ENCODE measurements around the gene ME3. TPM values are rescaled to one million over a fixed set of nuclear protein-coding genes. Genes with fewer than 3 reads are reported as not detected.

ME3 gene
- polyA plus RNA-seq, 2 of the 4 experiments (the other 2 are of a cell fraction): 19.7 to 22.3 TPM

DNA sequence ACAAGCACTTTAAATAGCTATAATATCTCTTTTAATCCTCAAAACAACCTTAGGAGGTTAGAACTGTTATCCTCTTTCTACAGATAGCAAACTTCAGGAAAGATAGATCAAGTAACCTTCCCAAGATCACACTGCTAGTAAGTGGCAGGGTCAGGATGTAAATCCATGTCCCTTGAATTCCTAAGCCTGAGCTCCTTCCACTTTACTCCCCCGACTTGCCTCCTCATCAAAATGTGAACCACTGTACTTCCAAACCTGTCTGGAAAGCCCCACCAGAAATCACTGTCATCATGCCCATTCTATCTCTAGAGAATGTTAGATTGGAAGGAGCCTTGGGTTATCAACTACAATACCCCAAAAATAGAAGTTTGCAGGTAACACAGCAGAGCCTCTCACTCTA, 33.7 kb downstream of the ME3 start:
- H3K4me1 ChIP-seq: peaks cover 34% of the 10 kb centered on the region
- ATAC-seq (peak in 1 of 2 experiments; percentile 53; a peak in 2 of 6 replicates), DNase-seq (ENCODE audit: low read depth in 1 of 2, low spot score in 1 of 2) (no peak), FAIRE-seq (peak; percentile 13)
- POLR2A ChIA-PET: no interaction called here
- peak overlapping the region; percentile 32; the same call in 2 of the 3 replicates for H3K4me2 ChIP-seq
- CTCF ChIA-PET: interaction anchor here (0.8 to 1.4 kb wide), 5 partner anchors 19 to 182 kb away, joined by 3 to 4 read pairs (median 3); no protein-coding TSS in a partner anchor
- WGBS (ENCODE audit: missing lambda C conversion rate): 64% methylated on average over 1 of the region's 1 CpG
- no peaks in the 10 kb centered on the region for H3K9me3 ChIP-seq
- peak overlapping the region in 1 of 2 experiments; percentile 56; a peak in 3 of 6 replicates for H3K27ac ChIP-seq
- TF ChIP-seq FOSL2 (IDR thresholded peaks at IDR 0.05) (no peak), FOSL2 (CRISPR knock-in tag; IDR thresholded peaks at IDR 0.05) (no peak), ZSCAN20 (CRISPR knock-in tag; IDR thresholded peaks at IDR 0.05) (no peak), EHF (CRISPR knock-in tag; IDR thresholded peaks at IDR 0.05) (no peak), RAD21 (conservative IDR thresholded peaks at IDR 0.05 in 1 of 2, IDR thresholded peaks at IDR 0.05 in 1 of 2) (no peak), KDM5A (IDR thresholded peaks at IDR 0.05) (no peak), RCOR1 (IDR thresholded peaks at IDR 0.05; ENCODE audit: low read depth, low read length) (no peak)
- TF ChIP-seq, protein P1, sequence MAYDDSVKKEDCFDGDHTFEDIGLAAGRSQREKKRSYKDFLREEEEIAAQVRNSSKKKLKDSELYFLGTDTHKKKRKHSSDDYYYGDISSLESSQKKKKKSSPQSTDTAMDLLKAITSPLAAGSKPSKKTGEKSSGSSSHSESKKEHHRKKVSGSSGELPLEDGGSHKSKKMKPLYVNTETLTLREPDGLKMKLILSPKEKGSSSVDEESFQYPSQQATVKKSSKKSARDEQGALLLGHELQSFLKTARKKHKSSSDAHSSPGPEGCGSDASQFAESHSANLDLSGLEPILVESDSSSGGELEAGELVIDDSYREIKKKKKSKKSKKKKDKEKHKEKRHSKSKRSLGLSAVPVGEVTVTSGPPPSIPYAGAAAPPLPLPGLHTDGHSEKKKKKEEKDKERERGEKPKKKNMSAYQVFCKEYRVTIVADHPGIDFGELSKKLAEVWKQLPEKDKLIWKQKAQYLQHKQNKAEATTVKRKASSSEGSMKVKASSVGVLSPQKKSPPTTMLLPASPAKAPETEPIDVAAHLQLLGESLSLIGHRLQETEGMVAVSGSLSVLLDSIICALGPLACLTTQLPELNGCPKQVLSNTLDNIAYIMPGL (CRISPR knock-in tag; IDR thresholded peaks at IDR 0.05; ENCODE audit: borderline replicate concordance): no peak
- TF ChIP-seq, protein P2, sequence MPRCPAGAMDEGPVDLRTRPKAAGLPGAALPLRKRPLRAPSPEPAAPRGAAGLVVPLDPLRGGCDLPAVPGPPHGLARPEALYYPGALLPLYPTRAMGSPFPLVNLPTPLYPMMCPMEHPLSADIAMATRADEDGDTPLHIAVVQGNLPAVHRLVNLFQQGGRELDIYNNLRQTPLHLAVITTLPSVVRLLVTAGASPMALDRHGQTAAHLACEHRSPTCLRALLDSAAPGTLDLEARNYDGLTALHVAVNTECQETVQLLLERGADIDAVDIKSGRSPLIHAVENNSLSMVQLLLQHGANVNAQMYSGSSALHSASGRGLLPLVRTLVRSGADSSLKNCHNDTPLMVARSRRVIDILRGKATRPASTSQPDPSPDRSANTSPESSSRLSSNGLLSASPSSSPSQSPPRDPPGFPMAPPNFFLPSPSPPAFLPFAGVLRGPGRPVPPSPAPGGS (IDR thresholded peaks at IDR 0.05): no peak
- TF ChIP-seq, protein P3, sequence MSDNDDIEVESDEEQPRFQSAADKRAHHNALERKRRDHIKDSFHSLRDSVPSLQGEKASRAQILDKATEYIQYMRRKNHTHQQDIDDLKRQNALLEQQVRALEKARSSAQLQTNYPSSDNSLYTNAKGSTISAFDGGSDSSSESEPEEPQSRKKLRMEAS (IDR thresholded peaks at IDR 0.05): no peak
- no peak overlapping the region for H3K4me3 ChIP-seq

DNA sequence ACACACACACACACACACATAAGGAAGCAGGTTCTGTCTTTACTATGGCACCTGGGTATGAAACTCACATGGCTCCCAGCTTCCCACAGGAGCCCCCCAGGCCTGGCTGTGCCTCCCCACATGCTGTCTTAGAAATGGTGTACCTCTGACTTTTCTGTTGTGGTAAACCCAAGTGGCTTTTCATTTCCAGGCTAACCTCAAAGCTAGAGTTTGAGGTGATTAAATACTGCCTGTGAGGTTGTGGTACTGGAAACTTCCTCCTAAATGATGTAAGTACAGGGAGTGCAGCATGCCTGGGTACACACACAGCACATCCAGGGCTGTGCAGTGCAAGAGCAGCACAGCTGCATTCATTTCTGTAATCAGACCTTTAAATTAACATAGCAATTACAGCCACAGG, 34.4 kb downstream of the ME3 start:
- Histone ChIP-seq H3K4me3 (no peak overlapping the region), H3K4me1 (peaks cover 40% of the 10 kb centered on the region), H3K27ac (peak overlapping the region in 1 of 2 experiments; percentile 65; a peak in 3 of 6 replicates), H3K9me3 (no peaks in the 10 kb centered on the region), H3K4me2 (no peak overlapping the region)
- POLR2A ChIA-PET: no interaction called here
- FAIRE-seq (no peak), ATAC-seq (no peak), DNase-seq (ENCODE audit: low read depth in 1 of 2, low spot score in 1 of 2) (no peak)
- CTCF ChIA-PET: interaction anchor here (0.8 to 1.4 kb wide), 4 partner anchors 20 to 181 kb away, joined by 3 to 4 read pairs (median 3); no protein-coding TSS in a partner anchor
- TF ChIP-seq, protein P1 (CRISPR knock-in tag; IDR thresholded peaks at IDR 0.05; ENCODE audit: borderline replicate concordance): no peak
- TF ChIP-seq HDAC2 (IDR thresholded peaks at IDR 0.05): no peak

DNA sequence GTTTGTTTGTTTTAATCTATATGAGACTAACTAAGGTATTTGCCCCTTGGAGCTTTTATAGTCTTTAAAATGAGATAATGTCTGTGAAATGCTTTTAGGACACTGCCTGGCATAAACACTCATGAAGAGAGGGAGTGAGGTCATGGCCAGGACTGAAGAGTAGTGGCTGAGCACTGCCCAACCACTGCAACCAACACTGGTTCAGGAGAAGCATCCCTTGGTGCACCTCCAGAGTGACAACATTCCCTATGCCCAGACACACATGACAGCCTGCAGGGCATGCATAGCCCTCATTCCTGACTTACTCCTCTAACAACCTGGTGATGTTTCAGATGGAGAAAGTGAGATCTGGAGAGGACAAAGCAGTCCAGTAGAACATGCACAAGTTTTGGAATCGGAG, 36.1 kb downstream of the ME3 start:
- peaks cover 49% of the 10 kb centered on the region for H3K4me1 ChIP-seq
- peak overlapping the region in 1 of 2 experiments; percentile 61; a peak in 2 of 6 replicates for H3K27ac ChIP-seq
- ChIA-PET CTCF (no interaction called here), POLR2A (no interaction called here)
- no peaks in the 10 kb centered on the region for H3K9me3 ChIP-seq
- FAIRE-seq (no peak), DNase-seq (ENCODE audit: low read depth in 1 of 2, low spot score in 1 of 2) (peak in 1 of 2 experiments; percentile 36), ATAC-seq (no peak)
- 92% methylated on average over 1 of the region's 1 CpG for WGBS (ENCODE audit: missing lambda C conversion rate)
- peak overlapping the region; percentile 7; the same call in 1 of the 3 replicates for H3K4me2 ChIP-seq
- no peak overlapping the region for H3K4me3 ChIP-seq
- TF ChIP-seq, protein P4, sequence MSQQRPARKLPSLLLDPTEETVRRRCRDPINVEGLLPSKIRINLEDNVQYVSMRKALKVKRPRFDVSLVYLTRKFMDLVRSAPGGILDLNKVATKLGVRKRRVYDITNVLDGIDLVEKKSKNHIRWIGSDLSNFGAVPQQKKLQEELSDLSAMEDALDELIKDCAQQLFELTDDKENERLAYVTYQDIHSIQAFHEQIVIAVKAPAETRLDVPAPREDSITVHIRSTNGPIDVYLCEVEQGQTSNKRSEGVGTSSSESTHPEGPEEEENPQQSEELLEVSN (IDR thresholded peaks at IDR 0.05; ENCODE audit: borderline replicate concordance, low read depth): no peak
- TF ChIP-seq NFE2L2 (conservative IDR thresholded peaks at IDR 0.05; ENCODE audit: low read length) (no peak), HDAC2 (IDR thresholded peaks at IDR 0.05) (no peak), JUN (IDR thresholded peaks at IDR 0.05) (no peak), PHF8 (IDR thresholded peaks at IDR 0.05; ENCODE audit: borderline replicate concordance, low read depth) (no peak), CBX8 (IDR thresholded peaks at IDR 0.05) (no peak), RARB (CRISPR knock-in tag; IDR thresholded peaks at IDR 0.05) (no peak), MAFK (IDR thresholded peaks at IDR 0.05; ENCODE audit: partially characterized antibody) (no peak), SMC3 (IDR thresholded peaks at IDR 0.05) (no peak), RNF2 (IDR thresholded peaks at IDR 0.05; ENCODE audit: borderline replicate concordance, low read depth) (no peak), CBX2 (IDR thresholded peaks at IDR 0.05; ENCODE audit: borderline replicate concordance, low read depth) (no peak), CHD2 (IDR thresholded peaks at IDR 0.05; ENCODE audit: low read length, partially characterized antibody) (no peak), NPAS2 (CRISPR knock-in tag; IDR thresholded peaks at IDR 0.05; ENCODE audit: borderline replicate concordance) (no peak), POLR2AphosphoS2 (conservative IDR thresholded peaks at IDR 0.05; ENCODE audit: low read length) (no peak)
- TF ChIP-seq, protein P5, sequence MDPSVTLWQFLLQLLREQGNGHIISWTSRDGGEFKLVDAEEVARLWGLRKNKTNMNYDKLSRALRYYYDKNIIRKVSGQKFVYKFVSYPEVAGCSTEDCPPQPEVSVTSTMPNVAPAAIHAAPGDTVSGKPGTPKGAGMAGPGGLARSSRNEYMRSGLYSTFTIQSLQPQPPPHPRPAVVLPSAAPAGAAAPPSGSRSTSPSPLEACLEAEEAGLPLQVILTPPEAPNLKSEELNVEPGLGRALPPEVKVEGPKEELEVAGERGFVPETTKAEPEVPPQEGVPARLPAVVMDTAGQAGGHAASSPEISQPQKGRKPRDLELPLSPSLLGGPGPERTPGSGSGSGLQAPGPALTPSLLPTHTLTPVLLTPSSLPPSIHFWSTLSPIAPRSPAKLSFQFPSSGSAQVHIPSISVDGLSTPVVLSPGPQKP (IDR thresholded peaks at IDR 0.05; ENCODE audit: low read depth, low read length): no peak
- TF ChIP-seq, protein P2 (IDR thresholded peaks at IDR 0.05): no peak

Measured in A549 (cell line).